Mucosa of rectum (tissue), 2 donors: ENCODE measurements around the gene FGF2.
"Not testable (repeated sequence)": the region's sequence is repeated elsewhere in the genome, so short reads cannot be mapped to it uniquely, and the experiment has no call there.

ENCODE experiments used
- H3K27ac ChIP-seq, 2 donors: one replicate each; pipeline ENCODE4 v1.7.0; 2013; ENCODE audit warnings: inconsistent platforms in 2 of 2, low read depth in 2 of 2, low read length in 2 of 2
- H3K27me3 ChIP-seq, 2 donors: one replicate each; pipeline ENCODE4 v1.7.0; 2013; ENCODE audit warnings: low read length in 2 of 2; ENCODE audit not compliant: control insufficient read depth in 2 of 2, insufficient read depth in 2 of 2
- H3K36me3 ChIP-seq, 2 donors: one replicate each; pipeline ENCODE4 v1.7.0; 2013; ENCODE audit warnings: low read length in 2 of 2; ENCODE audit not compliant: control insufficient read depth in 2 of 2, insufficient read depth in 2 of 2
- H3K4me1 ChIP-seq, 2 donors: one replicate each; pipeline ENCODE4 v1.7.0; 2013; ENCODE audit warnings: low read length in 2 of 2, mild to moderate bottlenecking in 1 of 2; ENCODE audit not compliant: control insufficient read depth in 2 of 2, insufficient read depth in 2 of 2
- H3K4me3 ChIP-seq, 2 donors: one replicate each; pipeline ENCODE4 v1.7.0; 2013; ENCODE audit warnings: low read length in 2 of 2
- H3K9ac ChIP-seq, 2 donors: one replicate each; pipeline ENCODE4 v1.7.0; 2013; ENCODE audit warnings: low read length in 2 of 2, low read depth in 1 of 2, mild to moderate bottlenecking in 1 of 2
- H3K9me3 ChIP-seq, 2 donors: one replicate each; pipeline ENCODE4 v1.7.0; 2013; ENCODE audit warnings: low read length in 2 of 2; ENCODE audit not compliant: control insufficient read depth in 2 of 2
- donor health status: healthy.
- donor health status: Normal muscosa, but diverticular disease.

Gene FGF2

GRCh38 chr4:122858705-122859104 is 32.1 kb downstream of the FGF2 start:
- no peak overlapping the region for H3K9ac ChIP-seq
- no peaks in the 10 kb centered on the region for H3K9me3 ChIP-seq
- no peak overlapping the region for H3K27ac ChIP-seq
- no peaks in the 10 kb centered on the region for H3K4me1 ChIP-seq
- no peak overlapping the region for H3K4me3 ChIP-seq
- no peaks in the 10 kb centered on the region for H3K27me3 ChIP-seq
- H3K36me3 ChIP-seq, result no peaks in the 10 kb centered on the region

DNA sequence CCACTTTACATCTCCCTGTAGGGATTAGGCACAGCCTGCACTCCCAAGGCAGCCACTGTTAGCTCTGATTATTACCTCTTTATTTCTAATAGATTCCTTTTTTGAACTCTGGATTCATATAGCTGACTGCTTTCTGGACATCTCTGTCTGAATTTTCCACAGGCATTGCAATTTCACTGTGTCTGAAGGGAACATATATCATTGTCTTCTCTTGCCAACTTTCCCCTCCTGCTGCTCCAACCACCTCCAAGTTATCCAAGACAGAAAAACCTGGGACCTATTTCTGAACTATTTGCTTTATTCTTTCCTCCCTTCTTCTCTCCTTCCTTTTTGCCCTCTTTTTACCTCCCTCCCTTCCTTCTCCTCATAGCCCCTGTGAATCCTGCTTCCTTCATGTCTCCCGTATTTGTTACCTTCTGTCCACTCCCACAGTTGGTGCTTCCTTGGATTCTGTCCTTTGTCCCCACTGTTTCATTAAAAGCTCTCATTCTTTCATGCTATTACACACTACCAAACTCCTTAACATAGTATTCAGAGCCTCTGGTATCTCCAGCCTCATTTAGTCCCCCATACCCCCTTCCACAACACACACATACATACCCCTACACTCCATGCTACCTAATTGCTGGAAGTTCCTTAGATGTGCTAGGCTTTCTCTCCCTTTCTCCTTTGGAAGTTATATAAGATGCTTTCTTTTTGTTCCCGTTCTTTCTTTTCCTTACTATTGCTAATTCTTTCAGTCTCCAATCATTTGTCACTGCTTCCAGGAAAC is 34.7 kb downstream of the FGF2 start:
- no peaks in the 10 kb centered on the region for H3K27me3 ChIP-seq
- H3K4me1 ChIP-seq, result no peaks in the 10 kb centered on the region
- H3K27ac ChIP-seq, result no peak overlapping the region
- H3K36me3 ChIP-seq, result no peaks in the 10 kb centered on the region
- no peaks in the 10 kb centered on the region for H3K9me3 ChIP-seq
- H3K9ac ChIP-seq, result no peak overlapping the region
- H3K4me3 ChIP-seq, result no peak overlapping the region

- Histone ChIP-seq H3K4me1 (no peaks in the 10 kb centered on the region), H3K9ac (no peak overlapping the region), H3K4me3 (no peak overlapping the region), H3K9me3 (no peaks in the 10 kb centered on the region), H3K27ac (no peak overlapping the region), H3K36me3 (no peaks in the 10 kb centered on the region), H3K27me3 (no peaks in the 10 kb centered on the region)
Measured at GRCh38 chr4:122863639-122864038, 37.0 kb downstream of the FGF2 start.

DNA sequence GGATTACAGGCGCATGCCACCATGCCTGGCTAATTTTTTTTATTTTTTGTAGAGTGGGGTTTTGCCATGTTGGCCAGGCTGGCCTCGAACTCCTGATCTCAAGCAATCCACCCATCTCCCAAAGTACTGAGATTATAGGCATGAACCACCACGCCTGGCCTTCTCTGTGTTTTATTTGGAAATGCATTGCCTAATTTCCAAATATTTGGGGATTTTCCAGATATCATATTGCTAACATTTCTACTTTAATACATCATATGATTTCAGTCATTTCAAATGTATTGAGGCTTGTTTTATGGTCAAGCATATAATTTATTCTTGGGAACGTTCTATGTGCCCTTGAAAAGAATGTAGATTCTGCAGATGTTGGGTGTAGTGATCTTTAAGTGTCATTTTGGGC is 38.8 kb downstream of the FGF2 start:
- H3K9me3 ChIP-seq, result no peaks in the 10 kb centered on the region
- H3K36me3 ChIP-seq, result no peaks in the 10 kb centered on the region
- no peak overlapping the region for H3K9ac ChIP-seq
- no peaks in the 10 kb centered on the region for H3K27me3 ChIP-seq
- H3K27ac ChIP-seq, result no peak overlapping the region
- H3K4me1 ChIP-seq, result no peaks in the 10 kb centered on the region
- no peak overlapping the region for H3K4me3 ChIP-seq

DNA sequence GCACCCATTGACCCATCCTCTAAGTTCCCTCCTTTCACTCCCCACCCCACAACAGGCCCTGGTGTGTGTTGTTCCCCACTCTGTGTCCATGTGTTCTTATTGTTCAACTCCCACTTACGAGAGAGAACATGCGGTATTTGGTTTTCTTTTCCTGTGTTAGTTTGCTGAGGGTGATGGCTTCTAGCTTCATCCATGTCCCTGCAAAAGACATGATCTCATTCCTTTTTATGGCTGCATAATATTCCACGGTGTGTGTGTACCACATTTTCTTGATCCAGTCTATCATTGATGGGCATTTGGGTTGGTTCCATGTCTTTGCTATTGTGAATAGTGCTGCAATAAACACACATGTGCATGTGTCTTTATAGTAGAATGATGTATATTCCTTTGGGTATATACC is 41.6 kb downstream of the FGF2 start:
- H3K27me3 ChIP-seq, H3K27ac ChIP-seq, H3K4me3 ChIP-seq, H3K9me3 ChIP-seq, H3K4me1 ChIP-seq, H3K9ac ChIP-seq, H3K36me3 ChIP-seq: not testable (repeated sequence)

DNA sequence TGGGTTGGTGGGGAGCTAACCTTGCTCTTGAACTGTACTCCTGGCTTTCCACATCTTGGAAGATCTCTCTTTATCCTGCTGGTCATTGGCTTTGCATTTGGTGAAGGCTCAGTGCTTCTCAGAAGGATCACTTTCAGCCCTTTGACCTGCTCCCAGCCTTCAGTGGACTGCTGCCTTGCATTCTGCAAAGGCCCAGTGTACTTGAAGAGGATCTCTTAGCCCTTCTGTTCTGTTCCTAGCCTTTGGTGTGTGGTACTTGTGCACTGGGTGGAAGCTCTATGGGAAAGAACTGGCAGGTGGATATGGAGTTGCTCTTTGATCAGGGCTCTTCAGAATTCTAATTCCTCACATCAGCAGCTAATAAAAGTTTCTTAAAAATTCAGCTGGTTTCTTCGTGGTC is 46.5 kb downstream of the FGF2 start:
- H3K9ac ChIP-seq, result no peak overlapping the region
- H3K27ac ChIP-seq, result no peak overlapping the region
- H3K4me3 ChIP-seq, result no peak overlapping the region
- H3K36me3 ChIP-seq, result no peaks in the 10 kb centered on the region
- no peaks in the 10 kb centered on the region for H3K4me1 ChIP-seq
- H3K9me3 ChIP-seq, result no peaks in the 10 kb centered on the region
- H3K27me3 ChIP-seq, result no peaks in the 10 kb centered on the region

DNA sequence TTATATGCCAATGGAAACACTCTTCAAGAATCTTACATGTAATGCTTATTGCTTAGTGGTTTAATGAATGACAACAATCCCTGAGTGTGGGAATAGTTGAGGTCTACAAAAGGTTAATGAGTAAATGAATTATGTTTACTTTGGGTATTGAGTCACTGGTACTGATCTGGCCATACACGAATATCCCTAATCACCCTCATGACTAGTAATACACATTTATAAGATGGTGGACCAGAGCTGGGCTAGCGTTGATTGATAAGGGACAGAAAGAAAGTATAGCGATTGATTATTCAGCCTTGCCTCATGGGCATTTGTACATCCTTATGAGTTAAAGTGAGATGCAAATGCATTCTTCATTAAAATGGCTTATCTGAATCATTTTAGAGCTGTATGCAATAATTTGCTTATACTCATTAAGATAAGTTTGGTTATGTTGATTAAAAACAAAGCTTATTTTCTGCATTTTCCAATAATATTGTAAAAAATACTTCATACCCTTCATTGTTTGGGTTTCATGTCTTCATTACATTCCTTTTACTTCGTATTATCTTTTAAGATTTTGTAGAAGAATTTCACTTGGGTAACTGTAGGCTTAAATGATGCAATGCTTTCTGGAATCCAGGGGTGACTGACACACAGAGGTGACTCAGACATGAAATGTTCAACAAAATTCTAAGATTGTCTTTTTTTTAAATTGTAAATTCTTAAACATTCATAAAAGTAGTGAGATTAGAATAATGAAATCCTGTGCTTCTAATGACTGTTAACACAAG is 47.4 kb downstream of the FGF2 start:
- Histone ChIP-seq H3K36me3 (no peaks in the 10 kb centered on the region), H3K27ac (no peak overlapping the region), H3K4me3 (no peak overlapping the region), H3K4me1 (no peaks in the 10 kb centered on the region), H3K9me3 (no peaks in the 10 kb centered on the region), H3K27me3 (no peaks in the 10 kb centered on the region), H3K9ac (no peak overlapping the region)

DNA sequence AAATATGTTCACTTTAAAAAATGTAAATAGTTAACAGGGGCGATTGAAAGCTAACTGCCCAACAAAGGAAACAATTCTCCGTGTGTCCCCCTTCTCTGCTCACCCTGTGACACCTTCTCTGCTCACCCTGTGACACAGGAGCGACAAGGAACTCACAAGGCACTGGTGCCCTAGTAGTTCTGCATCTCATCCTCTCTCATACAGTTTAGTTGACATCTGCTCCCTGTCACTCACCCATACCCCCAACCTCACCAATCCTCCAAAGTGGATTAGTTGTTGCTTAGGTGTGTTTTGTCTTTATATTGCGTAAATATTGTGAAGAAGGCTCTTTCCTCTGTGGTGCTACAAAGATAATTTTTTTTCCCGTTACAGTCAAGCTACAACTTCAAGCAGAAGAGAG is 49.3 kb downstream of the FGF2 start:
- H3K36me3 ChIP-seq, result no peaks in the 10 kb centered on the region
- no peaks in the 10 kb centered on the region for H3K27me3 ChIP-seq
- H3K4me1 ChIP-seq, result no peaks in the 10 kb centered on the region
- no peaks in the 10 kb centered on the region for H3K9me3 ChIP-seq
- H3K4me3 ChIP-seq, result no peak overlapping the region
- no peak overlapping the region for H3K9ac ChIP-seq
- no peak overlapping the region for H3K27ac ChIP-seq

DNA sequence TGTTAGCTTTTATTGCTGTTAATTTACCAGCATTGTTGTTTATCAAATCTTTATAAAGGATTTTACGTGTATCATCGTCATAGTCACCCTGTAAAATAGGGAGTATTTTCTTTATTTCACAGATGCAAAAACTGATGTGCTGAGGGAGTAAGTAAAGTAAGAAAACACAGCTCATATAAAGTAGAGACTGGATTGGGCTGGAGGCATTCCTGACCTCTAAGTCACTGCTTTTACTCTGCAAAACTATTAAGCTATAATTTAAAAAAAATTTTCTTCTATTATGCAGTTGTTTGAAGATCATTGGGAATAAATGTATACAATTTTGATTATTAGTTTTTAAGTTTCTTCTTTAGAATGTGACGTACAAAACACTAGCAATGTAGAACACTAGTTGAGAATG is 49.8 kb downstream of the FGF2 start:
- Histone ChIP-seq H3K9me3 (no peaks in the 10 kb centered on the region), H3K27ac (no peak overlapping the region), H3K9ac (no peak overlapping the region), H3K27me3 (no peaks in the 10 kb centered on the region), H3K4me3 (no peak overlapping the region), H3K36me3 (no peaks in the 10 kb centered on the region), H3K4me1 (no peaks in the 10 kb centered on the region)

- no peaks in the 10 kb centered on the region for H3K36me3 ChIP-seq
- no peak overlapping the region for H3K4me3 ChIP-seq
- no peaks in the 10 kb centered on the region for H3K4me1 ChIP-seq
- no peaks in the 10 kb centered on the region for H3K9me3 ChIP-seq
- H3K27me3 ChIP-seq, result no peaks in the 10 kb centered on the region
- H3K9ac ChIP-seq, result no peak overlapping the region
- no peak overlapping the region for H3K27ac ChIP-seq
Measured at GRCh38 chr4:122879001-122879400, 52.4 kb downstream of the FGF2 start.
